ENCODE results near the gene BBS4.

DNA sequence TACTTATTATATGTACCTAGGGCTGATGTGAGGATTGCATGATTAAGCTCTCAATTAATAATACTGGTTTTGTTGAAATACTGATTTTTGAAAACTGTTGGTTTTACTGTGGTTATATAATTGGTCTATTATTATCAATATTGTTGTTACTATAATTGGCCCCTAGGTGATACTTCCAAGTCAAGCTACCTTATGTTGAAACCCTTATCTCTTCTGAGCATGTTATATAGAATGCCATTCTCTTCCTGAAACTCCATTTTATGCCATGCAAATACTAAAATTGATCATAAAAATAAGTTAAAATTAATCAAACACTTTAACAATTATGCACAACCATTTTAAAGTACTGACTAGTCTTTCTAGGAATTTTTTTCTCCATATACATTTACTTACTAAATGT, 46.1 kb downstream of the BBS4 start:
- TF ChIP-seq, protein P1, sequence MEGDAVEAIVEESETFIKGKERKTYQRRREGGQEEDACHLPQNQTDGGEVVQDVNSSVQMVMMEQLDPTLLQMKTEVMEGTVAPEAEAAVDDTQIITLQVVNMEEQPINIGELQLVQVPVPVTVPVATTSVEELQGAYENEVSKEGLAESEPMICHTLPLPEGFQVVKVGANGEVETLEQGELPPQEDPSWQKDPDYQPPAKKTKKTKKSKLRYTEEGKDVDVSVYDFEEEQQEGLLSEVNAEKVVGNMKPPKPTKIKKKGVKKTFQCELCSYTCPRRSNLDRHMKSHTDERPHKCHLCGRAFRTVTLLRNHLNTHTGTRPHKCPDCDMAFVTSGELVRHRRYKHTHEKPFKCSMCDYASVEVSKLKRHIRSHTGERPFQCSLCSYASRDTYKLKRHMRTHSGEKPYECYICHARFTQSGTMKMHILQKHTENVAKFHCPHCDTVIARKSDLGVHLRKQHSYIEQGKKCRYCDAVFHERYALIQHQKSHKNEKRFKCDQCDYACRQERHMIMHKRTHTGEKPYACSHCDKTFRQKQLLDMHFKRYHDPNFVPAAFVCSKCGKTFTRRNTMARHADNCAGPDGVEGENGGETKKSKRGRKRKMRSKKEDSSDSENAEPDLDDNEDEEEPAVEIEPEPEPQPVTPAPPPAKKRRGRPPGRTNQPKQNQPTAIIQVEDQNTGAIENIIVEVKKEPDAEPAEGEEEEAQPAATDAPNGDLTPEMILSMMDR (IDR thresholded peaks at IDR 0.05), result no peak
- TF ChIP-seq POLR2A (IDR thresholded peaks at IDR 0.05; ENCODE audit: low read depth) (no peak), POLR2AphosphoS5 (IDR thresholded peaks at IDR 0.05) (no peak), EP300 (IDR thresholded peaks at IDR 0.05) (no peak)

Measured in esophagus muscularis mucosa (tissue), 4 donors.